ENCODE results near the gene CPS1.

Gene CPS1

DNA sequence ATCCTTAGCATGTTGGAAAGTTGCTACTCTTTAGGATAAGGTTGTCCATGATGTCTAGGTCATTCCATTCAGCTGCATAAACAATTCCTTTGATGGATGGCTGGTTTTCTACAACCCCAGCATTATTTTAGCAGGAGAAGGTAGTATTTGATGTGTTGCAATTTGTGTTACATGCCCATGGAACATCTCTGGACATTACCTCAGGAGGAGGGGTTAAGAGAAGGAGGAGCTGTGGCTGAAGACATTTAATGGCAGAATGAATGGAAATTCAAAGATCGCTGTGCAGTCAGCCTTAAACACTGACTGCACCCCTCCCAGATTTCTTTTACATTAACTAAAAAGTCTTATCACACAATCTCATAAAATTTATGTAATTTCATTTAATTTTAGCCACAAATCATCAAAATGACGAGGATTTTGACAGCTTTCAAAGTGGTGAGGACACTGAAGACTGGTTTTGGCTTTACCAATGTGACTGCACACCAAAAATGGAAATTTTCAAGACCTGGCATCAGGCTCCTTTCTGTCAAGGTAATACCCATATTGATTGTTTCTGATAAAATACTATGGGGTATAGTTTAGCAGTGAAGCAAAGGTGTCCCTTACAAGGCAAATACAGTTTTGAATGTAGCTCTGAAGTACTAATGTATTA, at the start of gene CPS1:
Gene CPS1, plus strand, starts transcription at position 271 of the 652 bp plus-strand sequence. Its CDS starts 135 bp downstream, at position 406.
- TF ChIP-seq, protein P1, sequence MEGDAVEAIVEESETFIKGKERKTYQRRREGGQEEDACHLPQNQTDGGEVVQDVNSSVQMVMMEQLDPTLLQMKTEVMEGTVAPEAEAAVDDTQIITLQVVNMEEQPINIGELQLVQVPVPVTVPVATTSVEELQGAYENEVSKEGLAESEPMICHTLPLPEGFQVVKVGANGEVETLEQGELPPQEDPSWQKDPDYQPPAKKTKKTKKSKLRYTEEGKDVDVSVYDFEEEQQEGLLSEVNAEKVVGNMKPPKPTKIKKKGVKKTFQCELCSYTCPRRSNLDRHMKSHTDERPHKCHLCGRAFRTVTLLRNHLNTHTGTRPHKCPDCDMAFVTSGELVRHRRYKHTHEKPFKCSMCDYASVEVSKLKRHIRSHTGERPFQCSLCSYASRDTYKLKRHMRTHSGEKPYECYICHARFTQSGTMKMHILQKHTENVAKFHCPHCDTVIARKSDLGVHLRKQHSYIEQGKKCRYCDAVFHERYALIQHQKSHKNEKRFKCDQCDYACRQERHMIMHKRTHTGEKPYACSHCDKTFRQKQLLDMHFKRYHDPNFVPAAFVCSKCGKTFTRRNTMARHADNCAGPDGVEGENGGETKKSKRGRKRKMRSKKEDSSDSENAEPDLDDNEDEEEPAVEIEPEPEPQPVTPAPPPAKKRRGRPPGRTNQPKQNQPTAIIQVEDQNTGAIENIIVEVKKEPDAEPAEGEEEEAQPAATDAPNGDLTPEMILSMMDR (IDR thresholded peaks at IDR 0.05; ENCODE audit: low read depth, low read length) = no peak
- no peak within 1 kb of the TSS for H3K4me3 ChIP-seq (ENCODE audit: low read depth, low read length)
- in situ Hi-C loops (cut with HindIII; ENCODE audit: low sequenced_read_pairs) = no loop called here
- DNase-seq (ENCODE audit: low read depth, low spot score) = no peak

DNA sequence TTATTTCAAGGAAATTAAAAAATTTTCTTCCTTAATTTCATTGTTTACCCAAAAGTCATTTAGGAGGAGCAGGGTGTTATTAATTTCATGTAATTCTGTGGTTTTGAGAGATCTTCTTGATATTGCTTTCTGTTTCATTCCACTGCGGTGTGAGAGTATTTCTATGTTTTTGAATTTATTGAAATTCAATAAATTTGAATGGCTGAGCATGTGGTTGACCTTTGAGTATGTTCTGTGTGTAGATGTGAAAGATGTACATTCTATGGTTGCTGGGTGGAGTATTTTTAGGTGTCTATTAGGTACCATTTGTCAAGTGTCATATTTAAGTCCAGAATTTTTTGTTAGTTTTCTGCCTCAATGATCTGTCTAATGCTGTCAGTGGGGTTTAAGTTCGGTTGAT, 40.5 kb upstream of the CPS1 start:
- H3K4me3 ChIP-seq (ENCODE audit: low read depth, low read length) = no peak overlapping the region
- in situ Hi-C loops (cut with HindIII; ENCODE audit: low sequenced_read_pairs) = no loop called here
- no peak for DNase-seq (ENCODE audit: low read depth, low spot score)
- TF ChIP-seq, protein P1 (IDR thresholded peaks at IDR 0.05; ENCODE audit: low read depth, low read length) = no peak

DNA sequence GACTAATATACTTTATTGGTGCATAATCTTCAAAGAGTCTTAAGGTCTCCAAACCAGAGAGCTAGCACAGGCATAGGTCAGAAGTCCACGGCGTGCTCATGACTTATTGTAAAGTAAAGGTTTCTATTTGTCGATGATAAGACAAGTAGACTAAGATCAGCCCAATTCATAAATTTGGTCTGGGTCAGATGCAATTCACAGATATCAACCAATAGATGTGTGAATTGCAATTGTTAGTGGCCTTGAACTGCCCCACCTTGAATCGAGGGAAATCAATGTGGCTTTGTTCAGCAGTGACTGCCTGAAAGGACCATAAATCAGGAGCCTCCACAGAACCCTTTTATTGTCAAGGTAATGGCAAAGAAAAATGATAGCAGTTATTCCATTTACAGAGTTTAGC, 39.1 kb upstream of the CPS1 start:
- no peak for DNase-seq (ENCODE audit: low read depth, low spot score)
- H3K4me3 ChIP-seq (ENCODE audit: low read depth, low read length) = no peak overlapping the region
- in situ Hi-C loops (cut with HindIII; ENCODE audit: low sequenced_read_pairs) = no loop called here
- TF ChIP-seq, protein P1 (IDR thresholded peaks at IDR 0.05; ENCODE audit: low read depth, low read length) = no peak

DNA sequence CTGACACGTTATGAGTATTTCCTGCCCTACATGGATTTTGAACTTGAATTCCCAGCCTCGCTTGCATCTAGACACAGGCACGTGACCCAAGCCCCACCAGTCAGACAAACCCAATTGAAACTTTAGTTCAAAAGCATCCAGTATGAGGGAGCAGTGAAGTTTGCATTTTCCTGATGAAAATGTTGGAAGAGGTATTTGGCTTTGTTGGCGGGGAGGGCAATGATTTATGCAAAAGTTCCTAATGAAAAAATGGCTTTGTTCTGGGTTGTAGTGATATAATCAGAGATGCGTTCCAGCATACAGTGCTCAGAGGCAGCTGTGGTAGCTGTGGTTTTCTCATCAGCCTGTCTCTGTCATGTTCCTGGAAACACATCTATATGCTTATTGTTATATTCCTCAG, 36.8 kb upstream of the CPS1 start:
- TF ChIP-seq, protein P1 (IDR thresholded peaks at IDR 0.05; ENCODE audit: low read depth, low read length) = no peak
- in situ Hi-C loops (cut with HindIII; ENCODE audit: low sequenced_read_pairs) = no loop called here
- H3K4me3 ChIP-seq (ENCODE audit: low read depth, low read length) = no peak overlapping the region
- no peak for DNase-seq (ENCODE audit: low read depth, low spot score)

DNA sequence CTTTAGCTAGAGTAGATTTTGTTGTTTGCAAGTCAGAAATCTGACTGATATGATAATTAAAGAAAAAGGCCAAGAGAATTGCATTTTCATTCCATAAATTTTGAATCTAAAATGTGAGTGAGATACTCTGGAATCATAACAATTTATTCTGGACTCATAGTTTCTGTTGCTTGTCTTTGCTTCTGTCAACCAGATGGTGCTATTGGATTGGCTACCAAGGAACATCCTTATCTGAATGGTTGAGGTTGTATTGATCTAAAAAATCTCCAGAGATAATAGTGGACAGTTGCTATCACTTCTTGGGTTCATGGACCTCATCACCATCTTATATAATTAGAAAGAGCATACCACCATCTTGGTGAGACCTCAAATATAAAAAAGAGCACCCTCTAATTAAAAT, 34.0 kb upstream of the CPS1 start:
- DNase-seq (ENCODE audit: low read depth, low spot score) = no peak
- in situ Hi-C loops (cut with HindIII; ENCODE audit: low sequenced_read_pairs) = no loop called here
- no peak overlapping the region for H3K4me3 ChIP-seq (ENCODE audit: low read depth, low read length)
- TF ChIP-seq, protein P1 (IDR thresholded peaks at IDR 0.05; ENCODE audit: low read depth, low read length) = no peak

DNA sequence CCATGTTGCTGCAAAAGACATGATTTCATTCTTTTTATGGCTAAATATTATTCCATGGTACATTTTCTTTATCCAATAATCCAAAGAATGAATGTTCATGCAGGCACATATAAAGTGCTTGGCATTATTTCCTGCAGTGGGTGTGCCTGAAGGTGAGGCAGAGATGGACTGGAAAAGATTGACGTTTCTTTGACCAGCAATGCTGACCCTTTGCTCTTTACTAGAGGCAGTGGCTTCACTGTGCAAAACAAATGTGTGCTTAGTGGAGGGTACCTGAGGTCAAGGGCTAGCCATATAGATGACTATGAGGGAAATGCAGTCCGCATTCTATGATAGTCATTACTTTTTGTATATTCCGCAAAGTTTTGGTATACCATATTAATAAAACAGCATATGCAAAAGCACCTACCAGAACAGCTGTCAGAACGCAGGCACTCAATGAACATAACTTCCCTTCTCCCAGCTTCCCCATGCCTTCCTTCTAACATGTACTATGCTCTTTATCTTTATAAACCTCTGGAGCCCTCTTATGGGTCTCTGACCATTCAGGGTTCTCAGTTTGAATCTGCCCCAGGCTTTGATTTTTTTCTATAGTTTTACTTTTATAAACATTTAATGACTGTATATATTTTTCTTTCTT, 32.6 kb upstream of the CPS1 start:
- in situ Hi-C loops (cut with HindIII; ENCODE audit: low sequenced_read_pairs) = no loop called here
- H3K4me3 ChIP-seq (ENCODE audit: low read depth, low read length) = no peak overlapping the region
- DNase-seq (ENCODE audit: low read depth, low spot score) = no peak
- TF ChIP-seq, protein P1 (IDR thresholded peaks at IDR 0.05; ENCODE audit: low read depth, low read length) = no peak

Measured in astrocyte of the spinal cord (primary cell).